T-helper 1 cell (primary cell): ENCODE results near the gene PLBD2.
A peak's percentile ranks its signal among the peaks of the same experiment; 100 is the strongest.
"Not testable (repeated sequence)": the region's sequence is repeated elsewhere in the genome, so short reads cannot be mapped to it uniquely, and the experiment has no call there.

ENCODE experiments used
- DNase-seq, 5 donors: peaks; one replicate each; pipeline ENCODE4 v3.0.0-alpha.2; 2012 to 2020

PLBD2 gene

DNA sequence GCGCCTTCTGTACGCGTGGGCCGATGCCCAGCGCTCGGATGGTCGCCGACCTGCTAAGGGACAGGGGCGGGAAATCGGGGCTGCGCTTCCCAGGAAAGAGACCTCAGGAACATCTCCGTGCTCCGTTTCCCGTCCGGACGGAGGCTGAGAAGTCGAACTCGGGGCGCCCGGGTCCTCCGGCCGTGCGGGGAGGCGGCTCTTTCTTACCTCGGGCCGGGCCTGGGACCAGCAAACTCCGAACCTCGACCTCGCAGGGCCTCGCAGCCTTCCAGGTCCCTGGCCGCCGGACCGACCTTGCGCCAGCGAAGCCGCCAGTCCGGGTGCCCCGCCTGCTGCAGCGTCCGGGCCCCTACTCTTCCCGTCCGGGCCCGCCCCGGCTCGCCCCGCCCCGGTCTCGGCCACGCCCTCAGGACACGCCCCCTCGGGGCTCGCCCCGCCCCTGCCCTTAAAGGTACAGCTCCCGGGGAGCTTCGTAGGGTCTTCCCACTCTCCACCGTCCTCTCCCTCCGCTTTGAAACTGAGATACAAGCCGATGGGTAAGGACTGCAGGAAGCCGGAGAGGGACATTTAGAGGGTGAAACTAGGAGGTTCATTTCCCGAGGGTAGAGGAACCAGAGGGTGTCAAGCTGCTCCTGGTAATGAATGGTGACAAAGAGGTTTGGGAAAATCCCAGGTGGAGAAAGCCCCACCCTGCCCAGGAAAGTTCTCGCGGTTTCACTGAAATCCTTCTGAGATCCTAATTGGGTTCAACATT lies 23.4 kb upstream of the PLBD2 start, which contains the start of gene SLC8B1:
Gene SLC8B1, minus strand, starts transcription at position 324 of the 754 bp plus-strand sequence. CDS start 2,231 bp downstream, outside the sequence.
- peak; percentile 69 to 81 (median 76) for DNase-seq

GRCh38 chr12:113339540-113339939 lies 18.8 kb upstream of the PLBD2 start:
- DNase-seq: no peak

- no peak for DNase-seq
Measured at GRCh38 chr12:113340061-113340460, 18.3 kb upstream of the PLBD2 start.

- no peak for DNase-seq
Measured at GRCh38 chr12:113341535-113341934, 16.9 kb upstream of the PLBD2 start.

DNA sequence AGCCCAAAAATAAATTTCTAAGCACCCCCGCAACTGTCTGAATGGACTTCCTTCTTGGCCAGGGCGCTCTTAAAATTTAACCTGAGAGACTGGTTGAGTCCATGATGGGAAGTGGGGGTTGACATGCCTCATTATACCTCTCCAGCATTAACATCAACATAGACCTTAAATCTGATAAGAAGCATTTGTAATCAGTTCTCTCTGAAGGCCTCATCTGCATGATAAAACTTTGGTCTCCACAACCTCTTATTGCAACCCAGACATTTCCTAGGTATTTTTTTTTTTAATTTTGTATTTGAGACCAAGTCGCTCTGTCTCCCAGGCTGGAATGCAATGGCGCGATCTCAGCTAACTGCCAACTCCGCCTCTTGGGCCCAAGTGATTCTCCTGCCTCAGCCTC lies 13.1 kb upstream of the PLBD2 start:
- DNase-seq: no peak

GRCh38 chr12:113346353-113346752 lies 12.0 kb upstream of the PLBD2 start:
- no peak for DNase-seq

GRCh38 chr12:113347107-113347506 lies 11.3 kb upstream of the PLBD2 start:
- no peak for DNase-seq

DNA sequence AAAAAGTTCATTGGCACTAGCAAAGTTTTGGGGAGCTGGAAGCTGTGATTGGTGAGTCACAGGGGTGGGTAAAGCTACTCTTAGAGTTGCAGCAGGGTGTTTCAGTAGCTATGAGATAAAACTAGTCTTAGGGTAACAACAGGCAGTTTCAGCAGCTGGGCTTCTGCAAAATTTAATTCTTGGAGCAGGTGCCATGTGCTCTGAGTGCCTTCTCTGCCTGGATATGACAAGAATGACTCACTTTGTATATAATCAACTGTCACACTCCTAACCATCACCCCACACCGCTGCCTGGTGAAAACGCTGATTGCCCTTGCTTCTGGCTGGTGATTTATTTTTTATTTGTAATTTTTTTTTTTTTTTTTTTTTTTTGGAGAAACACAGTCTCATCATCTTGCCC lies 10.5 kb upstream of the PLBD2 start:
- DNase-seq: no peak

DNA sequence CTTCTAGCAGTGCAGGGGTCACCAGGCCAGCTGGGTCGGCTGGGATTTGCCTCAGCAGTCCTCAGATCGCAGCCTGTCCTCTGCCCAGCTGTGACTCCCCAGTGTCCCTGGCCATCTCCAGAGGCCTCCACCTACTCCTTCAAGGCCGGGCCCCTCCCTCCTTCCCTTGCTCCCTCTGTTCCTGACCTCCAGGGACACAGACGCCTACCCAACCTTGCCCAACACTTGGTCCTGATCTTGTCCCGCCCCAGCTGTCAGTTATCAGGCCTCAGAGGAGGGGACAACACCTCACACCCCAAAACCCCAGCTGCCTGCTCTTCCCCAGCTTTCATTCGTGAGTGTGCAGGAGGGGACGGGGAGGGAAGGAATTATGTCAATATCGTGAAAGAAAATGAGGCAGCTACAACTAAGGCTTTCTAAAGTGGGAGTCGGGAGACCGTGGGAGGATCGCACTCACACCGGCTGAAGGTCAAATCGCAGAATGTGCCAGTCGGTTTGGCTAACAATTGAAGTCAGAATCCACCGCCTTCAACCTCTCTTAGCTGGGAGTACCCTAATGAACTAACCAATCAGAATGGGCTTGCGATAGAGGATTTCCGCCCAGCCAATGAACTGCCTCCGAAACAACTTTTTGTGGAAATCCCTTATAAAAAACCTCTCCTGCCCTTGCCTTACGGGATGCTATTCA lies 9.4 kb upstream of the PLBD2 start:
- DNase-seq: no peak

- DNase-seq: no peak
Measured at GRCh38 chr12:113351089-113351488, 7.3 kb upstream of the PLBD2 start.

DNA sequence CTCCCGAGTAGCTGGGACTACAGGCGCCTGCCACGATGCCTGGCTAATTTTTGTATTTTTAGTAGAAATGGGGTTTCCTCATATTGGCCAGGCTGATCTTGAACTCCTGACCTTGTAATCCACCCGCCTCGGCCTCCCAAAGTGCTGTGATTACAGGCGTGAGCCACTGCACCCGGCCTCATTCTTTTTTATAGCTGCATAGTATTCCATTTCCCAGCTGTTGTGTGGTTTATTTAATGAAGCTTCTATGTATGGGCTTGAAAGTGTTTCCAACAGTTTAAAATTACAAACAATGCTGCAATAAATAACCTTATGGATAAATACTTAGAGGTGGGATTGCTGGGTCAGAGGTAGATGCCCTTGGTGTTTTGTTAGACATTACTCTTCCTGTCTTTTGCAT lies 4.2 kb upstream of the PLBD2 start:
- not testable (repeated sequence) for DNase-seq

DNA sequence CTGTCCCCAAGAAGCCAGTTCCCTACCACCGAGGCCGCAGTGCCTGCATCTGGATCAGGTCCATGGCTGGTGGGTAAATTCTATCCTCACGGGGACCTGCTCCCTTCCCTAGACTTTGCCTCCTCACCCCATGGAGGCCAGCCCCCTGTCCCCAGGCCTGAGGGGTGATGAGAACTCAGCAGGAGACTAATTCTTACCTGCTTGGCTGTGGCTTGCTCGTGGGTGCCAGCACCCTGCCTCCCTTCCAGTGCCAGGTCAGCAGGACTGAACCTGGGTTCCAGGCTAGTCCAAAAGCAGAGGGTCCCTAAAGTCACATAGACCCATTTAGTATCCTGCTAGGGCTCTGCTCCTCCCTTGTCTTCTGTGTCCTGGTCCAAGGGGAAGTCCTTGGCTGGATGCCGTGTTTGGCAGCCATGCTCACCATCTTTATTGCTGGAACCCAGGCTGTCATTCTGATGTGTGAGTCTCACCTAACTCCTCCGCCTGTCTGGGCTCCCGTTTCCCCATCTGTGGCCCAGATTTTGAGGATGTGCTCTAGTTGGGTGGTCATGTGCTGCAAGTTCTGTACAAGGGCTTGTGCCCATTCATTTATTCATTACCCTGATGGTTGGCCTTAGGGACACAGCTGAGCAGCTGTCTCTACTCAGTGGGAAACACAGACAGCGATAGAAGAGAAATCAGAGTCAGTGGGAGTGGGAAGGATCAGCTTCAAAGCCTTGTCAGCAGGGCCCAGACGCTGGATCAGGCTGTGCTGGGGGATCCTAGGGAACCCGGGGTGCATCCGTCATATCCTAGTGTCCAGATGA lies 949 bp downstream of the PLBD2 start:
- DNase-seq: no peak

DNA sequence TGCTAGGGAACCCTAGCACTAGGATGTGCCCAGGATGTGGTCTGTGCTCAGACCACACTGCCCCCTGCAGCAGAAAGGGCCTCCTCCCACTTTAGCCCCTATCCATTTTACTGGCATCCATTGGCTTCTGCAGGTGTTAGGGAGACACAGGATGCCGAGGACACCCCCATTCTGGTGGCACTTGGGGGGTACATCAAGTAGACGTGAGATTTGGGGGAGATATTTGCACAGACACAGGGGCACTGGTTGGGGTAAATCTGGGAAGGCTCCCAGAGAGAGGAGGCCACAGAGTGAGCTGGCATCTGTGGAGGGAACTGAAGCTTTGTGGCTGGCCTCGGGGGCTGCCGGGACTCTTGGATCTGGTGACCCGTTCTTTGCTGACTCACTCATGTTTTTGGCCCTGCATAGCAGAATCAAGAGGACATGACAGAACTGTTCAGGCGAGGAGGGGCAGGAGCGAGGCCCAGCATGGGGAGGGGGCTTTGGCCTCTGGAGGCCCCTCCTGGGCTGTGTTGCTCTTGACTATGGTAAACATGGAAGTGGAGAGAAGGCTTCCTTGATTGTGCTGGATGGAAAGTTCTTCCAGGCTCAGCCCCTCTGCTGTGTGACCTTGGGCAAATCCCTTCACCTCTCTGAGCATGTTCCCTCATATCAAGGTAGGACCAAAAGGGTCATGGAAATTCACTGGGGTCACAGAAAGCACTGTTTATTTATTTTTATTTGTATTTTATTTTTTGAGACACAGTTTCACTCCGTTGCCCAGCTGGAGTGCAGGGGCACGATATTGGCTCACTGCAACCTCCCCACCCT lies 1.8 kb downstream of the PLBD2 start:
- DNase-seq: no peak

DNA sequence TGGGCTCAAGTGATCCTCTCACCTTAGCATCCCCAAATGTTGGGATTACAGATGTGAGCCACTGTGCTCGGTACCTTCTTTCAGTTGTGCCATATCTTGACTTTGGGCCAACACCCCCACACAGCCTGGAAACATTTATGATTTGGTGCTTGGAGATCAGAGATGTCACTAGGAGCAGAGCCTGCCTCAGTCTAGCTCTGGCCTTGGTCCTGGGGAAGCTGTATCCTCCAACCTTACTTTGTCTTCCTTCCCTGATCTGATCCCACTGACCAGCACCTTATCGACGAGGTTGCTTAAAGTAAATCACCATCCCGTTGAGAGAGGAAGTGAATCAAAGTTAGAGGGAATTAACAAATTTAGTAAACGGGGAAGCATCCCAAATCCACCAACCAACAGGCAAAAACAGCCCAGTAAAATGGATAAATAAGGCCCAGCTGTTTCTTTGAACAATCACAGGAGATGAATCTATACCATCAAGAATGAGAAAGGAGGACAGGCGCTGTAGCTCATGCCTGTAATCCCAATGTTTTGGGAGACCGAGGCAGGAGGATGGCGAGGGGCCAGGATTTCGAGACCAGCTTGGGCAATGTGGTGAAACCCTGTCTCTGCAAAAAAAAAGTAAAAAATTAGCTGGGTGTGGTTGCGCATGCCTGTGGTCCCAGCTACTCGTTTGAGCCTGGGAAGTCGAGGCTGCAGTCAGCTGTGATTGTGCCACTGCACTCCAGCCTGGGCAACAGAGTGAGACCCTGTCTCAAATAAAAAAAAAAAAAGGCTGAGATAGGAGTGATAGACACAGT lies 3.4 kb downstream of the PLBD2 start:
- no peak for DNase-seq

GRCh38 chr12:113364698-113365097 lies 6.3 kb downstream of the PLBD2 start:
- DNase-seq: no peak

- no peak for DNase-seq
Measured at GRCh38 chr12:113365639-113366395, 7.4 kb downstream of the PLBD2 start.

DNA sequence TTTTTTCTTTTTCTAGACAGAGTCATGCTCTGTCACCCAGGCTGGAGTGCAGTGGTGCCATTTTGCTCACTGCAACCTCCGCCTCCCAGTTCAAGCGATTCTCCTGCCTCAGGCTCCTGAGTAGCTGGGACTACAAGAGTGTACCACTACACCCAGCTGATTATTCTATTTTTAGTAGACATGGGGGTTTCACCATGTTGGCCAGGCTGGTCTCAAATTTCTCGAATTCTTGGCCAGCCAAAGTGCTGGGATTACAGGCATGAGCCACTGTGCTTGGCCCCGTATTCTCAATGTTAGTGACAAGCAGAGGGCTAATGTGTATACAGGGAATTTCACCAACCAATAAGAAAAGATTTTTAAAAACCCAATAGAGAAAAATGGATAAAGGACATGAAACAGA lies 8.4 kb downstream of the PLBD2 start:
- DNase-seq: no peak

- DNase-seq: no peak
Measured at GRCh38 chr12:113368331-113368730, 9.9 kb downstream of the PLBD2 start.

DNA sequence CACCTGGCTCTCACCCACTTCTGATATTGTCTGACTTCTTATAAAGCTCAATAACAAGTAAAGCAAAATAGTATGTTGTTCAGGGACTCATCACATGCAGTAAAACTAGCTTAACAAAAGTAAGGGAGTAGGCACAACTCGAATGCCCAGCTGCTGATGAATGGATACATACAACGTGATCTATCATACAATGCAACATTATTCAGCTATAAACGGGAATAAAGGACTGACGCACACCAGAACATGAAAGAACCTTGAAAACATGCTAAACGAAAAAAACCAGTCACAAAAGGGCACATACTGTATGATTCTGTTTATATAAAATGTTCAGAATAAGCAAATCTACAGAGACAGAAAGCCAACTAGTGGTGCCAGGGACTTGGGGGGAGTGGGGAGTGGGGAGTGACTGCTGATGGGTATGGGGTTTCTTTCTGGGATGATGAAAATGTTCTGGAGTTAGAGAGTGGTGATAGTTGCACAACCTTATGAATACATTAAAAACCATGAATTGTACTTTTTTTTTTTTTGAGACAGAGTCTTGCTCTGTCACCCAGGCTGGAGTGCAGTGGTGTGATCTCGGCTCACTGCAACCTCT lies 11.1 kb downstream of the PLBD2 start:
- no peak for DNase-seq

GRCh38 chr12:113370923-113371682 lies 12.7 kb downstream of the PLBD2 start:
- DNase-seq: no peak
